Amniotic stem cell (primary cell): ENCODE results near the gene CCDC136.

ENCODE experiments used
- DNase-seq: peaks from one replicate; lab custom pipeline; 2025; lab: John Stamatoyannopoulos, UW

Gene CCDC136

GRCh38 chr7:128777156-128778123, 14.3 kb upstream of the CCDC136 start:
- no peak for DNase-seq

GRCh38 chr7:128778946-128779345, 12.8 kb upstream of the CCDC136 start:
- no peak for DNase-seq

GRCh38 chr7:128781126-128781525, 10.6 kb upstream of the CCDC136 start:
- DNase-seq: no peak

- DNase-seq: no peak
These were observed 9.9 kb upstream of the CCDC136 start for GRCh38 chr7:128781851-128782250.

GRCh38 chr7:128783143-128783861, 8.5 kb upstream of the CCDC136 start:
- peak; percentile 21 for DNase-seq

GRCh38 chr7:128785738-128786137, 6.0 kb upstream of the CCDC136 start:
- DNase-seq: no peak

- no peak for DNase-seq
These were observed 3.0 kb upstream of the CCDC136 start for GRCh38 chr7:128788446-128789412.

- DNase-seq: no peak
These were observed 1.3 kb upstream of the CCDC136 start for GRCh38 chr7:128790315-128791041.

- DNase-seq: no peak
These were observed 182 bp downstream of the CCDC136 start for GRCh38 chr7:128791972-128792327.

- no peak for DNase-seq
These were observed 858 bp downstream of the CCDC136 start for GRCh38 chr7:128792471-128793180.

- no peak for DNase-seq
These were observed 1.4 kb downstream of the CCDC136 start for GRCh38 chr7:128793181-128793547.

GRCh38 chr7:128794020-128794419, 2.3 kb downstream of the CCDC136 start:
- no peak for DNase-seq

- DNase-seq: no peak
These were observed 2.7 kb downstream of the CCDC136 start for GRCh38 chr7:128794436-128794835.

- DNase-seq: no peak
These were observed 3.4 kb downstream of the CCDC136 start for GRCh38 chr7:128795129-128795528.

GRCh38 chr7:128796327-128796726, 4.6 kb downstream of the CCDC136 start:
- DNase-seq: no peak

GRCh38 chr7:128799451-128799850, 7.7 kb downstream of the CCDC136 start:
- DNase-seq: no peak

- DNase-seq: no peak
These were observed 8.8 kb downstream of the CCDC136 start for GRCh38 chr7:128800567-128800966.

- no peak for DNase-seq
These were observed 9.2 kb downstream of the CCDC136 start for GRCh38 chr7:128801003-128801402.

GRCh38 chr7:128801667-128802418, 10.1 kb downstream of the CCDC136 start:
- DNase-seq: no peak

- no peak for DNase-seq
These were observed 12.7 kb downstream of the CCDC136 start for GRCh38 chr7:128804484-128804883.
